GM18909 (cell line): ENCODE data around the gene FKBP1C.

Source experiments
- ATAC-seq: cut with Tn5 transposase; IDR thresholded peaks from one replicate; pipeline ENCODE4 v1.9.1; 2021; ENCODE audit warnings: mild to moderate bottlenecking; ENCODE audit not compliant: unreplicated experiment, poor library complexity

Gene FKBP1C

GRCh38 chr6:63259153-63259552 is 47.9 kb downstream of the FKBP1C start:
- no peak for ATAC-seq

GRCh38 chr6:63261820-63262219 is 50.6 kb downstream of the FKBP1C start:
- no peak for ATAC-seq
